ENCODE results near the gene MRTFA.

- TF ChIP-seq CTCF (conservative IDR thresholded peaks at IDR 0.05) (no peak), EZH2 (IDR thresholded peaks at IDR 0.05; ENCODE audit: low read depth) (no peak)
Observed at GRCh38 chr22:40429481-40429880, 207.0 kb downstream of the MRTFA start.

Measured in PC-9 (cell line).